Measurements from ENCODE around the gene SEL1L3. TPM values are rescaled to one million over a fixed set of nuclear protein-coding genes. Genes with fewer than 3 reads are reported as not detected.

SEL1L3 gene
- total RNA-seq, 1 donor: 54.3 TPM

DNA sequence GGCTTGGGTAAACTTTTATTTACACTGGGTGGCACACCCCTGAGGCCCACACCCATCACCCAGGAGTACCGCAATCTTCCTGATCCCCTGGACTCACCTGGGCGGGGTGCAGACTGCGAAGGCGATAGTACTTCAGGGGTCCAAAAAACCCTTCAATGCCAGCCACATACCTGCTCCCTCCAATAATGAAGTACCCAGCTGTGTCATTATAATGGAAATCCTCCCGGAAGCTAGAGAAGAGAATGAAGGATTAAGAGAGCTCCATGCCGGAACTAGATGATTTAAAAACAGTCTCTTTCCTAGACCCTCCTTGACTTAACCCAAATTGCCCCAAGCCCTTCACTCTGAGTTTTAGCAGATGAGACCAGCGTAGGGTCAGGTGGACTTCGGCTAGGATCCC is 40.9 kb downstream of the SEL1L3 start:
- H3K4me1 ChIP-seq (ENCODE audit: insufficient read depth, low read length): no peaks in the 10 kb centered on the region
- no peaks in the 10 kb centered on the region for H3K27me3 ChIP-seq (ENCODE audit: insufficient read depth, low read length)
- no peak overlapping the region for H3K4me3 ChIP-seq (ENCODE audit: low read length)
- no peaks in the 10 kb centered on the region for H3K9me3 ChIP-seq (ENCODE audit: low read depth, low read length)

GRCh38 chr4:25821267-25821666 is 41.5 kb downstream of the SEL1L3 start:
- no peaks in the 10 kb centered on the region for H3K27me3 ChIP-seq (ENCODE audit: insufficient read depth, low read length)

DNA sequence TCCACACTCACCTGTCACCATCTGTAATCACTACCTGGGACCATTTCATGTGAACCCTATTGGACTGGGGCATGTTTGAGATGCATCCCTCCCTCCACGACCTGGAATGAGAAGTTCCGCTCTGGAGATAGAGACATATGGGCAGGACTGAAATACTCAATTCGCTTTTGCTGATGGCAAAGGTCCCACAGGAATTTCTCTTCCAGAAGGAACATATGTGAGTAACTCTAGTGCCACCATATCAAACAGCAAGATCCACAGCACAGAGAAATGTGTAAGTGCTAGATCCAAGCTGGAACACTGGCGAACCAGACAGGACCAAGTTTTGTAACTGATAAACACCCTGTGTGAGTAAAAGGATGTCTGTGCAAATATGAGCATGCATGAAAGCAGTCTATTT is 43.9 kb downstream of the SEL1L3 start:
- H3K4me3 ChIP-seq (ENCODE audit: low read length): no peak overlapping the region
- H3K4me1 ChIP-seq (ENCODE audit: insufficient read depth, low read length): no peaks in the 10 kb centered on the region
- no peaks in the 10 kb centered on the region for H3K27me3 ChIP-seq (ENCODE audit: insufficient read depth, low read length)
- no peaks in the 10 kb centered on the region for H3K9me3 ChIP-seq (ENCODE audit: low read depth, low read length)

More at GRCh38 chr4:25821267-25821666, 41.5 kb downstream of the SEL1L3 start:
- H3K9me3 ChIP-seq (ENCODE audit: low read depth, low read length): no peaks in the 10 kb centered on the region
- H3K4me1 ChIP-seq (ENCODE audit: insufficient read depth, low read length): no peaks in the 10 kb centered on the region
- H3K4me3 ChIP-seq (ENCODE audit: low read length): no peak overlapping the region

DNA sequence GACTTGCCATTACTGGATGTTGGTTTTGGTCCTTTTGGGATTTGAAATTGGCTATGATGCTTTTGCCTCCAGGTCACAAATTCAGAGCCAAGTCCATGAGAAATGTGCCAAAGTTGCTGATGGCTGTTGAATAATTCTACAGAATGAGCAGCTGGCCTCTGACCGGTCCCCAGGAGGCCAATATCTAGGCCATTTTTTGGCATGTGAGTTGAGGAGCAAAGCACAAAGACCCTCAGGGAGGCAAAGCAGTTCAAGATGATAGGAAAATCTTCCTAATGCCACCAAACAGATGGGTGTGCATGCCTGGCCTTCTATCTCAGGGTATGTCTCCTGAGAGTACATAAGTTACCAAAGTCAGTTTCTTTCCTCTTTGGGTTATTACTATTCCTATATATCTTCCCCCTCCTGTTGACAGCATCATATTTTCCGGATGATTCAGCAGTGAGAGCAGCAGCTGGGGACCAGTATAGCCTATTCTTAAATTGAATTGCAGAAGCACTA is 44.4 kb downstream of the SEL1L3 start:
- H3K9me3 ChIP-seq (ENCODE audit: low read depth, low read length): no peaks in the 10 kb centered on the region
- no peak overlapping the region for H3K4me3 ChIP-seq (ENCODE audit: low read length)
- no peaks in the 10 kb centered on the region for H3K27me3 ChIP-seq (ENCODE audit: insufficient read depth, low read length)
- no peaks in the 10 kb centered on the region for H3K4me1 ChIP-seq (ENCODE audit: insufficient read depth, low read length)

- no peaks in the 10 kb centered on the region for H3K27me3 ChIP-seq (ENCODE audit: insufficient read depth, low read length)
- no peaks in the 10 kb centered on the region for H3K9me3 ChIP-seq (ENCODE audit: low read depth, low read length)
- no peaks in the 10 kb centered on the region for H3K4me1 ChIP-seq (ENCODE audit: insufficient read depth, low read length)
- no peak overlapping the region for H3K4me3 ChIP-seq (ENCODE audit: low read length)
Observed at GRCh38 chr4:25817059-25817681, 45.6 kb downstream of the SEL1L3 start.

DNA sequence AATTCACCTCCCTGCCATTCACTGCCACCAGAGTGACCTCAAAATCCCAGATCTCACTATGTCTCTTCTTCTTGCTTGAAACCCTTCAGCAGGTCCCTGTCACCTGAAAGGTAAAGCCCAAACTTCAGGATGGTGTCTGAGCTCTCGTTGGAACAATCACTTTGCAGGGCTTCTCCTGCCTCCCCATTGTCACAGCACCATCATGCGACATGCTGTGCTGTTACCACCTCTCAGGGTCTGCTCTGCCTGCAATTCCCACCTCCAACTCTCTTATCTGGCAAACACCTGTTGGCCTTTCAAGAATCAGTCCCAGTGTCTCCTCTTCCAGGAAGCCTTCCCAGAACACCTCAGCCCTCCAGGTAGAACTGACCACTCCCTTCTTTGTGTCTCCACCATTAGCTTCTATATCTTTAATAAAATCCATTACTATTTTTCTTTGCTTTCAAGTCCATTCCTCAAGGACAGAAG is 46.2 kb downstream of the SEL1L3 start:
- no peaks in the 10 kb centered on the region for H3K27me3 ChIP-seq (ENCODE audit: insufficient read depth, low read length)
- no peaks in the 10 kb centered on the region for H3K9me3 ChIP-seq (ENCODE audit: low read depth, low read length)
- H3K4me3 ChIP-seq (ENCODE audit: low read length): no peak overlapping the region
- H3K4me1 ChIP-seq (ENCODE audit: insufficient read depth, low read length): no peaks in the 10 kb centered on the region

DNA sequence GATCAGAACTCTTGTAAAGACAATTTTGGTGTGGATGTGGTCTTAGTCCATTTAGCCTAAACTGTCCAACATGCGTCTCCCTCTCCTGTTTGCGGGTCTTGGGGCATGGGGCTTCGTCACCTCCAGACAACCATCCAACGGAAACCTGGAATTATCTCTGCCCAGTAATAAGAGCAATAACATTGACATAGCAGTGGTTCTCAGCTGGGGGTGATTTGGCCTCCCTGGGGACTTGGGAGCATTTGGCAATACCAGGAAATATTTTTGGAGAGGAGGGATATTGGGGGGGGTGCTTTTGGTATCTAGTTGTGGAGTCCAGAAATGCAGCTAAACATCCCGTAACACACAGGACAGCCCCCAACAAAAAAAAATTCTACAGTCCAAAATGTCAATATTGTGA is 47.2 kb downstream of the SEL1L3 start:
- Histone ChIP-seq H3K4me3 (ENCODE audit: low read length) (no peak overlapping the region), H3K27me3 (ENCODE audit: insufficient read depth, low read length) (no peaks in the 10 kb centered on the region), H3K4me1 (ENCODE audit: insufficient read depth, low read length) (no peaks in the 10 kb centered on the region), H3K9me3 (ENCODE audit: low read depth, low read length) (no peaks in the 10 kb centered on the region)

DNA sequence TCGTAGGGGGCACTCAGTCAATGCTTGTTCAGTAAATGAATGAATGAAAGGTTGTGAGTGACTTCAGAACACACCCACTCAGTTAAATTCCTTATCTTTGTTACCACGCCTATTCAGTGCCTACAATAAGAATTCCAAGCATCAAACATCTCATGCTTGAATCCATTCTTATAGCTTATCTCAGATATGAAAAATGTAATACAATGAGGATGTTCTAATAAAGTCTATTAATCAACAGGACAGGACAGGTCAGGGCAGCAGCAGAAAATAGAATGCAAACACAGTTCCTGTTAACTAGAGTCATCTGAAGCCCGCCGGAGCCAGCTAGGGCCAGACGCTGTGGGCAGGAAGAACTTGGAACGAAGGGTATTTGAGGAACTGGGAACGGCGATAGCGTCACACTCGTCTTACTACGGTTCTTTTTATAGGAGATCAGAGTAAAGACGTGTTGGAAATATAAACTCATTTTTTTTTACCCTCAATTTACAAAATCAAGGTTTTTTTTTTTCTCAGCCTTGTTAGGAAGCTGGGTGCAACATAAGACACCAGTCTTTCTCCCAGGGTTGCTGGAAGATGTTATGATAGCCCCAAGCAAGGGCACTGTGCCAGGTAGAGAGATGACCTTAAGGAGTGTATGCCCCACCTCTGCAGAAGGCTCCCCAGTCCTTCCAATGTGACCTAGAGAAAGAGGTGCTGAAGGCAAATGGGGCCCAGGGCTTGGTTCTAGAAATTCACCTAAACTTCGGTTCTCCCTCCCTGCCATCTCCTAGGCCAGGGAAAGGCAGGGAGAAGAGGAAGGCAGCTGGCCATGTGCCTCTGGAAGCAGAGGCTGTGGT is 48.3 kb downstream of the SEL1L3 start:
- no peaks in the 10 kb centered on the region for H3K27me3 ChIP-seq (ENCODE audit: insufficient read depth, low read length)
- H3K9me3 ChIP-seq (ENCODE audit: low read depth, low read length): no peaks in the 10 kb centered on the region
- H3K4me3 ChIP-seq (ENCODE audit: low read length): no peak overlapping the region
- no peaks in the 10 kb centered on the region for H3K4me1 ChIP-seq (ENCODE audit: insufficient read depth, low read length)

DNA sequence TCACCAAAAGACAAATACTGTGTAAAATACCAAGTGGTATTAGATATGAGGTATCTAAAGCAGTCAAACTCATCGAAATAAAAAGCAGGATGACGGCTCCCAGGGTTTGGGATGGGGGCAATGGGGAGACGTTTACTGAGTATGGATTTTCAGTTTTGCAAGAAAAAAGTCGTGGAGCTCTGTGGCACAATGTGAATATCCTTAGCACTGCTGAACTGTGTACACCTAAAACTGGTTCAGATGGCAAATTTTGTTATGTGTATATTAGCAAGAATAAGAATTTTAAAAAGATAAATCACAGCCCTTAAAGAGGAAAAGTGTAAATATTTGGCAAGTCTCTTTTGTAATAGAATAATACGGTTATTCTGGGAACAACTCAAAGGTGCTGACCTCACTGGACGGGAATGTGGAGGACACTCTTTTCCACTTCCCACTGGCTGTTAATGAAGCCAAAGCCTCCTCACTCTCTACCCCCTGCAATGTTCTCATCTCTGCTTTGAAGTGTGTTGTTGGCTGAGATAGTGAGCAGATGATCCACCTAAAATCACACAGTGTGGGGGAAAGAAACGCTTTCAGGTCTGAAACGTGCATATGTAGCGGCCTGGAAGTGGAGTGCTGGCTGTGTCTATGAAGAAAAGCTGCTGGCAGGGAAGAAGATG is 49.2 kb downstream of the SEL1L3 start:
- no peaks in the 10 kb centered on the region for H3K9me3 ChIP-seq (ENCODE audit: low read depth, low read length)
- H3K4me1 ChIP-seq (ENCODE audit: insufficient read depth, low read length): no peaks in the 10 kb centered on the region
- H3K27me3 ChIP-seq (ENCODE audit: insufficient read depth, low read length): no peaks in the 10 kb centered on the region
- no peak overlapping the region for H3K4me3 ChIP-seq (ENCODE audit: low read length)

- no peaks in the 10 kb centered on the region for H3K9me3 ChIP-seq (ENCODE audit: low read depth, low read length)
- no peaks in the 10 kb centered on the region for H3K27me3 ChIP-seq (ENCODE audit: insufficient read depth, low read length)
- H3K4me3 ChIP-seq (ENCODE audit: low read length): no peak overlapping the region
- H3K4me1 ChIP-seq (ENCODE audit: insufficient read depth, low read length): no peaks in the 10 kb centered on the region
Observed at GRCh38 chr4:25811841-25812240, 50.9 kb downstream of the SEL1L3 start.

DNA sequence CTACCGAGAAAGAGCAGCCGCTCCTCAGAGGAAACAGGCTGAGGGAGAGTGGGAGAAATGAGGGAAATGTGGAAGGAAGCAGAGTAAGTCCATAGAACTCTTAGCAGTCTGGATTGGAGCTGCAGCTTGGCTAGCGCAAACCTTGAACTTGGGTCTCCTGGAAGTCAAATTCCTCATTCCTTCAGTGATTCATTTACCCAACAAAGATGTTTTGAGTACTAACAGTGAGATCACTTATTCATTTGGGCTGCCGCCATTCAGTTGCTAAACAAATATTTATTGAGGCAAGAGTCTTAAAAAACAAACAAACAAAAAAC is 51.5 kb downstream of the SEL1L3 start:
- no peaks in the 10 kb centered on the region for H3K9me3 ChIP-seq (ENCODE audit: low read depth, low read length)
- H3K27me3 ChIP-seq (ENCODE audit: insufficient read depth, low read length): no peaks in the 10 kb centered on the region
- H3K4me1 ChIP-seq (ENCODE audit: insufficient read depth, low read length): no peaks in the 10 kb centered on the region
- no peak overlapping the region for H3K4me3 ChIP-seq (ENCODE audit: low read length)

DNA sequence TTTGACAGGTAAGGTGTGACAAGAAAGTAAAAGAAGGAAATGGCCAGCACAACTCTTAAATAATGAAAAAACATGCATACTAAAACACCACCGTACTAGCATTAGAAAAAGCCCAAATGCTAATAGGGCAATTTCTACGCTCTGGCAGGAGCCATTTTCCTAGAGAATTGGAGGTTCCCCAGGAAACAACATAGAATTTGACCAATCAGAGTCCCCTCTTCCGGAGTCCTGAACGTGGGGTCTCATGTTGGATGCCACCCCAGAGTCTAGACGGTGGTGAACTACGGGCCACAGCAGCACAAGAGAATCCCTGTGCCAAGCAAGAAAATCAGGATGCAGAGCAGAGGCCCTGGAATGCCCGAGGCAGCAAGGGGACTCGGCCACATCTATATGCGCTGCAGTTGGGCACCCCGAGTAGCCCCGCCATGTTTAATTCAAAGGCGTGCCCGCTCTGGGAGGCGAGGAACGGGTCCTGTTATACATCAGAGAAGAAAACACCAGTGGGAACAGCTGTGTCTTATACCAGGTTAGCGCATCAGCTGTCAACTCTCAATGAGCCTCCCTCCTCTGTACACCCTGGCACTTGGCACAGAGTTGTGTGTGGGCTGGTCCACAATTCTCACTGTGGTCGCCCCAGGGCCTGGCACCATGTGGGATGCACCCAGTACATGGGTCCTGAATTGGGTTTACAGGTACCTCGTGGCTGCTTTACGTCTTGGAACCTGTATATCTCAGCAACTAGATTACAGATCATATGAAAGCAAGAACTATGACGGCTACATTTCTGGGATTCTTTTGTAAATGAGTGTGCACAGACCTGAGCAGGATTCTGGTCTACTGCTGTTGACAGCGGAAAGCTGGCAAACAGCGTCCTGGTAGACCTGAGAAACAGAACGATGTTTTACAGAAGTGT is 52.1 kb downstream of the SEL1L3 start:
- Histone ChIP-seq H3K9me3 (ENCODE audit: low read depth, low read length) (no peaks in the 10 kb centered on the region), H3K4me3 (ENCODE audit: low read length) (no peak overlapping the region), H3K27me3 (ENCODE audit: insufficient read depth, low read length) (no peaks in the 10 kb centered on the region), H3K4me1 (ENCODE audit: insufficient read depth, low read length) (no peaks in the 10 kb centered on the region)

DNA sequence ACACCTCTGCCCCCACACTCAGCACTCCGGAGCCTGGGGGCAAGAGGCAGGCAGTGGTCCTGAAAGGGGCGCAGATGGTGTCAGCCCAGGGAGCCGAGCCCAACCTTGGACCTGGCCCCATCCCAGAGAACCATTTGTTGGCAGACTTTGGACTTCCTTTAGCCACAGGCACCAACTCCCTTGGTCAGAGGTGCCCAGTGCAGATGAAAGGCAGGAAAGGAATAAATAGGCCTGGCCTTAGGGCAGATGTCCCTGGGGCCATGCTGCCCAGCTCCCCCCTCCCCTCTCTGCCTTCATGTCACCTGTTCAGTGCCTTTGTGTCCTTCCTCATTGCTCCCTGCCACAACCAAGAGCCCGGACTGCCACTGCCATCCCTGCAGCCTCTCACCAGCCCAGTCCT is 52.8 kb downstream of the SEL1L3 start:
- no peak overlapping the region for H3K4me3 ChIP-seq (ENCODE audit: low read length)
- no peaks in the 10 kb centered on the region for H3K9me3 ChIP-seq (ENCODE audit: low read depth, low read length)
- no peaks in the 10 kb centered on the region for H3K27me3 ChIP-seq (ENCODE audit: insufficient read depth, low read length)
- H3K4me1 ChIP-seq (ENCODE audit: insufficient read depth, low read length): no peaks in the 10 kb centered on the region

DNA sequence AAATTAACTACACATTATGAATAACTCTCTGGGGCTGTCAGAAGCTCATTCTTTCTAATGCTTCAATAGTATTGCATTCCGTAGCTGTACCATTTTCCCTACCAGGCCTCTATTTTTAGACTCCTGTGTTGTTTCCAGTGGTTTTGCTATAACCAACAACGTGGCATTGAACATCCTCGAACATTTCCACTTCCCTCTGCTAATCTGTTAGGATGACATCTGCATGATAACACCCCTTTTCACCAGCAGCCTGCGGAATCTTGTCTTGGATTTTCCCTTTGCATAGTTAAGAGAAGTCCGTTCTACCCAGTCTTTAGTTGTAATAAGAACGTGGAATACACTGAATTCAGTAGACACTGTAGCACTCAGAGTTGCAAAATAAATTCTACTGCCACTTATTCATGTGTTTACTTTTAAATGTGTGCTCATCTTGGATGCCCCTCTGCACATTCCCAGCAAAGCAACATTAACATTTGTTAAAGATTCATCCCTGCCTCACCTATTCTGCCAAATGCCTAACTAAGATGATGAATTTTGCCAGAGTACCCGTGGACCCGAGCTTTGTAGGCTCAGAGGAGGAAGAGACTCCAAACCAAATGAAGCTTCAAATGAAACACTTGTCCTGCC is 55.6 kb downstream of the SEL1L3 start:
- Histone ChIP-seq H3K4me1 (ENCODE audit: insufficient read depth, low read length) (no peaks in the 10 kb centered on the region), H3K27me3 (ENCODE audit: insufficient read depth, low read length) (no peaks in the 10 kb centered on the region), H3K9me3 (ENCODE audit: low read depth, low read length) (no peaks in the 10 kb centered on the region)

More for the DNA sequence above, 55.6 kb downstream of the SEL1L3 start:
- H3K4me3 ChIP-seq (ENCODE audit: low read length): no peak overlapping the region

All from mononuclear cell (primary cell).